Measurements from ENCODE around the gene FOSB. TPM values are rescaled to one million over a fixed set of nuclear protein-coding genes. Genes with fewer than 3 reads are reported as not detected.

The FOSB gene
- total RNA-seq, 1 donor: 337 TPM

DNA sequence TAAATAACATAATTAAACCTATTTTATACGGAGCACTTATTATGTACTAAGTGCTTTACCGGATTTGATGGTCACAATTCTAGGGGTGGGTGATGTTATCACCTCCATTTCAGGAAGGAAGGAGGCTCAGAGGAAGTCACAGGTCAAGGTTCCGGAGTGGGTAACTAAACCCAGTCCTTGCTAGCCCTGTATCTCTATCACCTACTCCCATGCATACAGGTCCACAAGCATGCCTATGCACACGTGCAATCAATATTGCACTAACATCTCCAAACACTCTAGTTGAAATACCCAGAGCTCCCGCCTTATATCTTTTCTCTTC is 17.8 kb upstream of the FOSB start:
- Histone ChIP-seq H3K4me1 (ENCODE audit: insufficient read depth, low read length) (peaks cover 54% of the 10 kb centered on the region), H3K9me3 (ENCODE audit: low read depth, low read length) (no peaks in the 10 kb centered on the region), H3K27me3 (ENCODE audit: insufficient read depth, low read length) (peaks cover 3% of the 10 kb centered on the region), H3K4me3 (ENCODE audit: low read length) (peak overlapping the region; percentile 56)

- Histone ChIP-seq H3K9me3 (ENCODE audit: low read depth, low read length) (no peaks in the 10 kb centered on the region), H3K4me3 (ENCODE audit: low read length) (peak overlapping the region; percentile 53), H3K4me1 (ENCODE audit: insufficient read depth, low read length) (peaks cover 65% of the 10 kb centered on the region), H3K27me3 (ENCODE audit: insufficient read depth, low read length) (peaks cover 3% of the 10 kb centered on the region)
These were observed 16.5 kb upstream of the FOSB start for GRCh38 chr19:45451131-45451849.

DNA sequence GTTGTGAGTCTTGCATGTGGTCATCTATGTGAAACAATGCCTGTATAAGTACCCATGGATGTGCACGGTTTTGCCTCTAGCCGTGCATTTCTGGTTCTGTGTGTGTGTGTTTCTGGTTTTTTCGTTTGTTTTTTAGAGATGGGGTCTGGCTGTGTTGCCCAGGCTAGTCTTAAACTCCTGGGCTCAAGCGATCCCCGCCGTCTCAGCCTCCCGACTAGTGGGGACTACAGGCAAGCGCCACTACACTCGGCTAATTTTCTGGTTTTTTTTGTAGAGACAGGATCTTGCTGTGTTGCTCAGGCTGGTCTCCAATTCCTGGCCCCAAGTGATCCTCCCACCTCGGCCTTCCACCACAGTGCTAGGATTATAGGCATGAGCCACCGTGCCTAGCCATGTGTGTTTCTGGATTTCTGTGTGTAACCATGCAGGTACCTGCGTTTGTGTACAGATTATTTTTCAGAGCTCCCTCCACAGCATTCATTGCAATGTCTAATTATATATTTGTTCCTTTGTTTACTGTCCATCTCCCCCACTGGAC is 15.9 kb upstream of the FOSB start:
- Histone ChIP-seq H3K9me3 (ENCODE audit: low read depth, low read length) (no peaks in the 10 kb centered on the region), H3K27me3 (ENCODE audit: insufficient read depth, low read length) (peaks cover 3% of the 10 kb centered on the region), H3K4me3 (ENCODE audit: low read length) (no peak overlapping the region), H3K4me1 (ENCODE audit: insufficient read depth, low read length) (peaks cover 72% of the 10 kb centered on the region)

DNA sequence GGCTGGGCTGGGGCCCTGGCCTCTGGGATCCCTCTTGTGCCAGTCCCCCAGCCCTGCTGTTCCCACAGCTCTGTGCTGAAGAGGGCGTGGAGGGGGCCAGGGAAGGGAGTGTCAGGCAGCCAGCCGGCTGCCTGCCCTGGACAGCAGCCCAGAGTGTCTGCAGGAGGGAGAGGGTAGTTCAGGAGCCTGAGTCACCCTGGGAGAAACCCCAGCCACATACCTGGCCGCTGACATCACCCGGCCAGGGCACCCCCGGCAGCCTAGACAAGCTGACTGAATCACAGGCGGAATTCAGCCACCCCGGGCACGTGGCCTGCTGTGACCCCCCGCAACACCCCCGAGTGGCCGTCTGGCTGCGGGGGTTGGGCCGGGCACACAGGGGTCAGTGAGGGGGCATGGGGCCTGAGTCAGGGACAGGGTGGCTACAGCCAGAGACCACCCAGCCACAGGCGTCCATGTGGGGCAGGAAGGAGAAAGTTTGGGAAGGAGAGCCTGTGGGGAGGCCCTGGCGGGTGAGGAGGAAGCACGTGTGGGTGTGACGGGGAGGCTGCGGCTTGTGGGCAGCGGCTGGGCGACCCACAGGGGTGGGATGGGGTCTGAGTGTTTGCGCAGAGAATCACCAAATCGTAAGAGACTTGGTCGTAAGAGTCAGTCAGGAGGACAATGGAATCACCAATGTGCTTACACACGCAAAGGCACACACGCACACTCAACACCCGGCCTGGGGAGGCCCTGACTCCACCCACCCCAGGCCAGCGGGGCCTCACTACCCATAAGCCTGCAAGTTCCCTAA is 11.9 kb upstream of the FOSB start:
- H3K27me3 ChIP-seq (ENCODE audit: insufficient read depth, low read length): peaks cover 3% of the 10 kb centered on the region
- no peaks in the 10 kb centered on the region for H3K9me3 ChIP-seq (ENCODE audit: low read depth, low read length)
- peaks cover 55% of the 10 kb centered on the region for H3K4me1 ChIP-seq (ENCODE audit: insufficient read depth, low read length)
- no peak overlapping the region for H3K4me3 ChIP-seq (ENCODE audit: low read length)

DNA sequence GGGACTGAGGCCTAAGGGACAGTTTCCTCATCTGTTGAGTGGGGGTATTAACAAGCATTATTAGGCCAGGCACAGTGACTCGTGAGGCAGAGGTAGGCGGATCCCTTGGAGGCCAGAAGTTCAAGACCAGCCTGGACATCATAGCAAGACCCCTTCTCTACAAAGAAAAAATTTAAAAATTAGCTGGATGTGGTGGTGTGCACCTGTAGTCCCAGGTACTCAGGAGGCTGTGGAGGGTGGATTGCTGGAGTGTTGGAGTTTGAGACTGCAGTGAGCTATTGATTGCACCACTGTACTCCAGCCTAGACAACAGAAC is 11.3 kb upstream of the FOSB start:
- Histone ChIP-seq H3K4me1 (ENCODE audit: insufficient read depth, low read length) (peaks cover 49% of the 10 kb centered on the region), H3K4me3 (ENCODE audit: low read length) (no peak overlapping the region), H3K9me3 (ENCODE audit: low read depth, low read length) (no peaks in the 10 kb centered on the region), H3K27me3 (ENCODE audit: insufficient read depth, low read length) (peaks cover 3% of the 10 kb centered on the region)

- no peaks in the 10 kb centered on the region for H3K27me3 ChIP-seq (ENCODE audit: insufficient read depth, low read length)
- H3K4me3 ChIP-seq (ENCODE audit: low read length): no peak overlapping the region
These were observed 10.0 kb upstream of the FOSB start for GRCh38 chr19:45457776-45458175.

DNA sequence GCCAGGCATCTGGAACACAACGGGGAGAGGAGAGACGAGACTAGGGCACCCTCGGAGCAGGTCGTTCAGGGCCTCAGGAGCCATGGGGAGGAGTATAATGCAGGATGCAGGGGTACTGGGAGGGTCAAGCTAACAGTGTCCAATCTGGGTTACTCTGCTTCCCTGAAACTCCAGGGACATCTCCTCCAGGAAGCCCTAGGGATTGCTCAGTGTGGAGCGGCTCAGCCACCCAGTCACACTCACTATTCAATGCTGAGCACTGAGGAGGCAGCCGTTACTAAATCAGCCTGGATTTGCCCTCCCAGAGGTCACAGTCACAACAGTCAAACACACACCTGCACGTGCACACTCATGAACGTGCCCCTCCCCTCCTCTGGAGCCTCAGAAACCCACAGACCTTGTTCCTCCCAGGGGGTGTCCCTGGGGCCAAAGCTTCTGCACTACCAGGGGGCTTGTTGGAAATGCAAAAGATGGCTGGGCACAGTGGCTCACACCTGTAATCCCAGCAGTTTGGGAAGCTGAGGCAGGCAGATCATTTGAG is 6.9 kb upstream of the FOSB start:
- Histone ChIP-seq H3K4me1 (ENCODE audit: insufficient read depth, low read length) (peaks cover 12% of the 10 kb centered on the region), H3K9me3 (ENCODE audit: low read depth, low read length) (no peaks in the 10 kb centered on the region), H3K27me3 (ENCODE audit: insufficient read depth, low read length) (peaks cover 3% of the 10 kb centered on the region), H3K4me3 (ENCODE audit: low read length) (no peak overlapping the region)

More at GRCh38 chr19:45457776-45458175, 10.0 kb upstream of the FOSB start:
- H3K9me3 ChIP-seq (ENCODE audit: low read depth, low read length): no peaks in the 10 kb centered on the region
- peaks cover 37% of the 10 kb centered on the region for H3K4me1 ChIP-seq (ENCODE audit: insufficient read depth, low read length)

DNA sequence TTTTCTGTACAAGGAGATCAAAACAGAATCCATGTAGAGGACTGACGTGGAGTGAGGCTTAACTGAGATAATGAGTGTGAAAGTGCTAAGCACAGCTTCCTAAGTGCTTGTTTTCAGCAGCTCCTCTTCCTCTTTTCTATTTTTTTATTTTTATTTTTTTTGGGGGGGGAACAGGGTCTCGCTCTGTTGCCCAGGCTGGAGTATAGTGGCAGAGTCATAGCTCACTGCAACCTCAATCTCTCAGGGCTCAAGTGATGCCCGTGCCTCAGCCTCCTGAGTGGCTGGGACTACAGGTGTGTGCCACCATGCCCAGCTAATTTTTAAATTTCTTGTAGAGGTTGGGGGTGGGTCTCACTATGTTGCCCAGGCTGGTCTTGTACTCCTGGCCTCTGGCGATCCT is 5.6 kb upstream of the FOSB start:
- peaks cover 5% of the 10 kb centered on the region for H3K4me1 ChIP-seq (ENCODE audit: insufficient read depth, low read length)
- no peaks in the 10 kb centered on the region for H3K9me3 ChIP-seq (ENCODE audit: low read depth, low read length)
- H3K4me3 ChIP-seq (ENCODE audit: low read length): no peak overlapping the region
- peaks cover 3% of the 10 kb centered on the region for H3K27me3 ChIP-seq (ENCODE audit: insufficient read depth, low read length)

- Histone ChIP-seq H3K9me3 (ENCODE audit: low read depth, low read length) (no peaks in the 10 kb centered on the region), H3K27me3 (ENCODE audit: insufficient read depth, low read length) (peaks cover 3% of the 10 kb centered on the region), H3K4me1 (ENCODE audit: insufficient read depth, low read length) (peaks cover 13% of the 10 kb centered on the region), H3K4me3 (ENCODE audit: low read length) (no peak overlapping the region)
These were observed 4.6 kb upstream of the FOSB start for GRCh38 chr19:45463241-45463640.

DNA sequence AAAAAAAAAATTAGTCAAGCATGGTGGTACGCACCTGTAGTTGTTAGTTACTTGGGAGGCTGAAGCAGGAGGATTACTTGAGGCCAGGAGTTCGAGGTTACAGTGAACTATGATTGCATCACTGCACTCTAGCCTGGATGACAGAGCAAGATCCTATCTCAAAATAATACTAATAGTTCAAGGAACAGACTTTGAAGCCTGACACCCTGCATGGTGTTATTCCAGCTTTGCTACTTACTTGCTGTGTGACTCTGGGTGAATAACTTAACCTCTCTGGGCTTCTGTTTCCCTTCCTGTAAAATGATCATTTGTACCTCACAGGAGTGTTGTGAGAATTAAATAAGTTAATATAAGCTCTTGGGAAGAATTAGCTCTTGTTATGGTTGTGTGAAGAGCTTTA is 3.5 kb upstream of the FOSB start:
- Histone ChIP-seq H3K27me3 (ENCODE audit: insufficient read depth, low read length) (peaks cover 3% of the 10 kb centered on the region), H3K4me1 (ENCODE audit: insufficient read depth, low read length) (peaks cover 18% of the 10 kb centered on the region), H3K4me3 (ENCODE audit: low read length) (no peak overlapping the region), H3K9me3 (ENCODE audit: low read depth, low read length) (no peaks in the 10 kb centered on the region)

GRCh38 chr19:45464852-45465441 is 2.8 kb upstream of the FOSB start:
- peaks cover 3% of the 10 kb centered on the region for H3K27me3 ChIP-seq (ENCODE audit: insufficient read depth, low read length)

GRCh38 chr19:45467115-45467455 is 711 bp upstream of the FOSB start:
- Histone ChIP-seq H3K9me3 (ENCODE audit: low read depth, low read length) (no peaks in the 10 kb centered on the region), H3K27me3 (ENCODE audit: insufficient read depth, low read length) (peaks cover 15% of the 10 kb centered on the region), H3K4me1 (ENCODE audit: insufficient read depth, low read length) (peaks cover 36% of the 10 kb centered on the region), H3K4me3 (ENCODE audit: low read length) (peak overlapping the region; percentile 90)

More at GRCh38 chr19:45464852-45465441, 2.8 kb upstream of the FOSB start:
- Histone ChIP-seq H3K9me3 (ENCODE audit: low read depth, low read length) (no peaks in the 10 kb centered on the region), H3K4me3 (ENCODE audit: low read length) (no peak overlapping the region), H3K4me1 (ENCODE audit: insufficient read depth, low read length) (peaks cover 25% of the 10 kb centered on the region)

DNA sequence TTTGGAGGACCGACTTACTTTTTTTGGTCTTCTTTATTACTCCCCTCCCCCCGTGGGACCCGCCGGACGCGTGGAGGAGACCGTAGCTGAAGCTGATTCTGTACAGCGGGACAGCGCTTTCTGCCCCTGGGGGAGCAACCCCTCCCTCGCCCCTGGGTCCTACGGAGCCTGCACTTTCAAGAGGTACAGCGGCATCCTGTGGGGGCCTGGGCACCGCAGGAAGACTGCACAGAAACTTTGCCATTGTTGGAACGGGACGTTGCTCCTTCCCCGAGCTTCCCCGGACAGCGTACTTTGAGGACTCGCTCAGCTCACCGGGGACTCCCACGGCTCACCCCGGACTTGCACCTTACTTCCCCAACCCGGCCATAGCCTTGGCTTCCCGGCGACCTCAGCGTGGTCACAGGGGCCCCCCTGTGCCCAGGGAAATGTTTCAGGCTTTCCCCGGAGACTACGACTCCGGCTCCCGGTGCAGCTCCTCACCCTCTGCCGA is 409 bp downstream of the FOSB start:
- Histone ChIP-seq H3K9me3 (ENCODE audit: low read depth, low read length) (no peaks in the 10 kb centered on the region), H3K27me3 (ENCODE audit: insufficient read depth, low read length) (peaks cover 25% of the 10 kb centered on the region), H3K4me1 (ENCODE audit: insufficient read depth, low read length) (peaks cover 46% of the 10 kb centered on the region), H3K4me3 (ENCODE audit: low read length) (peak overlapping the region; percentile 90)

- peaks cover 30% of the 10 kb centered on the region for H3K27me3 ChIP-seq (ENCODE audit: insufficient read depth, low read length)
- H3K4me1 ChIP-seq (ENCODE audit: insufficient read depth, low read length): peaks cover 46% of the 10 kb centered on the region
- no peaks in the 10 kb centered on the region for H3K9me3 ChIP-seq (ENCODE audit: low read depth, low read length)
- H3K4me3 ChIP-seq (ENCODE audit: low read length): peak overlapping the region; percentile 90
These were observed 971 bp downstream of the FOSB start for GRCh38 chr19:45468803-45469131.
